CD4-positive, alpha-beta T cell treated with Interleukin-2 at 100 ng/mL for 4 hours (primary cell): ENCODE results near the gene NCS1.
A peak's percentile ranks its signal among the peaks of the same experiment; 100 is the strongest.
"Not testable (repeated sequence)": the region's sequence is repeated elsewhere in the genome, so short reads cannot be mapped to it uniquely, and the experiment has no call there.

Experiments
- DNase-seq: peaks from one replicate; pipeline ENCODE4 v3.0.0-alpha.2; 2020; ENCODE audit warnings: low spot score

NCS1 gene

GRCh38 chr9:130237763-130238524 is 65.7 kb downstream of the NCS1 start:
- no peak for DNase-seq

GRCh38 chr9:130239363-130239695 is 67.1 kb downstream of the NCS1 start:
- no peak for DNase-seq

- DNase-seq, result peak; percentile 20
These were observed 67.6 kb downstream of the NCS1 start for GRCh38 chr9:130239741-130240241.

GRCh38 chr9:130240410-130241197 is 68.4 kb downstream of the NCS1 start:
- DNase-seq, result peak; percentile 54

- DNase-seq, result no peak
These were observed 69.0 kb downstream of the NCS1 start for GRCh38 chr9:130241198-130241535.

- DNase-seq, result no peak
These were observed 70.2 kb downstream of the NCS1 start for GRCh38 chr9:130242270-130243014.

- peak; percentile 87 for DNase-seq
These were observed 71.0 kb downstream of the NCS1 start for GRCh38 chr9:130243015-130243881.

GRCh38 chr9:130243882-130244170 is 71.6 kb downstream of the NCS1 start:
- no peak for DNase-seq

GRCh38 chr9:130244548-130245165 is 72.5 kb downstream of the NCS1 start:
- DNase-seq, result no peak

- no peak for DNase-seq
These were observed 73.3 kb downstream of the NCS1 start for GRCh38 chr9:130245474-130245873.

GRCh38 chr9:130246126-130246525 is 73.9 kb downstream of the NCS1 start:
- DNase-seq, result no peak

- no peak for DNase-seq
These were observed 82.8 kb downstream of the NCS1 start for GRCh38 chr9:130254747-130255630.

GRCh38 chr9:130255631-130256134 is 83.5 kb downstream of the NCS1 start:
- DNase-seq, result no peak

GRCh38 chr9:130256644-130257043 is 84.4 kb downstream of the NCS1 start:
- no peak for DNase-seq

GRCh38 chr9:130258137-130258536 is 85.9 kb downstream of the NCS1 start:
- DNase-seq, result not testable (repeated sequence)

GRCh38 chr9:130259044-130259443 is 86.8 kb downstream of the NCS1 start:
- DNase-seq, result no peak

- no peak for DNase-seq
These were observed 88.9 kb downstream of the NCS1 start for GRCh38 chr9:130260816-130261765.

GRCh38 chr9:130262061-130262745 is 90.0 kb downstream of the NCS1 start:
- DNase-seq, result no peak
